Osteoblast (primary cell): Measurements from ENCODE around the gene RALGPS1. TPM values are rescaled to one million over a fixed set of nuclear protein-coding genes. Genes with fewer than 3 reads are reported as not detected.

ENCODE experiments used
- DNase-seq: peaks from one replicate; pipeline ENCODE4 v3.0.0; 2011; ENCODE audit warnings: low spot score, mixed read lengths; ENCODE audit not compliant: insufficient read length; ENCODE audit errors: missing footprints
- H2AFZ ChIP-seq: 2 replicates; pipeline ENCODE4 v1.6.0; 2011; ENCODE audit warnings: mild to moderate bottlenecking, low read length
- H3K27ac ChIP-seq: 2 replicates; pipeline ENCODE4 v1.5.1; 2011; ENCODE audit warnings: mild to moderate bottlenecking, low read depth, low read length, moderate library complexity
- H3K27me3 ChIP-seq: 2 replicates; pipeline ENCODE4 v1.6.0; 2012; ENCODE audit warnings: mild to moderate bottlenecking, control low read depth, inconsistent platforms, low read length, moderate library complexity; ENCODE audit not compliant: insufficient read depth
- H3K36me3 ChIP-seq: 2 replicates; pipeline ENCODE4 v1.5.1; 2011; ENCODE audit warnings: mild to moderate bottlenecking, low read length, control low read depth, moderate library complexity; ENCODE audit not compliant: insufficient read depth
- H3K4me1 ChIP-seq: 2 replicates; pipeline ENCODE4 v1.5.1; 2011; ENCODE audit warnings: mild to moderate bottlenecking, low read length, control low read depth, moderate library complexity; ENCODE audit not compliant: insufficient read depth
- H3K4me2 ChIP-seq: 2 replicates; pipeline ENCODE4 v1.6.0; 2011; ENCODE audit warnings: mild to moderate bottlenecking, low read length; ENCODE audit not compliant: insufficient read depth
- H3K4me3 ChIP-seq: fragments of 200-600 bp; sonication (generic); 3 replicates; pipeline ENCODE4 v1.5.1; 2012; ENCODE audit warnings: mild to moderate bottlenecking, low read length, inconsistent platforms; ENCODE audit not compliant: insufficient read depth
- H3K79me2 ChIP-seq: 2 replicates; pipeline ENCODE4 v1.6.0; 2012; ENCODE audit warnings: mild to moderate bottlenecking, low read length, control low read depth, inconsistent platforms; ENCODE audit not compliant: insufficient read depth
- H3K9me3 ChIP-seq: 2 replicates; pipeline ENCODE4 v1.5.1; 2011; ENCODE audit warnings: low read depth, low read length, control low read depth
- H4K20me1 ChIP-seq: 2 replicates; pipeline ENCODE4 v1.6.0; 2012; ENCODE audit warnings: mild to moderate bottlenecking, low read length, control low read depth; ENCODE audit not compliant: insufficient read depth
- CTCF ChIP-seq: IDR thresholded peaks from 2 replicates; pipeline ENCODE4 v1.5.1; 2011; ENCODE audit warnings: mild to moderate bottlenecking, low read depth, low read length, moderate library complexity; ENCODE audit errors: extremely low read depth
- total RNA-seq: library from RNA; depleted of rRNA; stranded (reverse); fragments of >200 nt; gene quantifications from 2 replicates; pipeline ENCODE4 v1.2.3, GENCODE V29; 2012

RALGPS1 gene
- total RNA-seq, 1 donor = 5.1 TPM

DNA sequence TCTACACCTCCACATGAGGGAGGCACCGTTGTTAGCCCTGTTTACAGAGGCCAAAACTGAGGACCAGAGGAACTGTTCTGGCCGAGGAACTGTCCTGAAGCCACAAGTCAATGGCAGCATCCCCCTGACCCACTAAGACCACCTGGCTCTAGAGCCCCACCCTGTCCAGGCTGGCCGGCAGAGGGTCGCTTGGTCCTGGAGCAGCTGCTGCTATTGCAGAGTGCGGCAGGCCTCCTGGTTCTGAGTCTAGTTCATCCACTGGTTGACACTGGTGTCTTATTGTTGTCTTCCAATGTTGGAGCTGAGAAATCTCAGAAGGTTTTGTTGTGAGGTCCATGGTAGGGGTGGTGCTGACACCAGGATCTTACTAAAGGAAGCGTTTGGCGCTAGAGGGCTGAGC is 234.4 kb downstream of the RALGPS1 start:
- H4K20me1 ChIP-seq = no peaks in the 10 kb centered on the region
- no peak overlapping the region for H3K27ac ChIP-seq
- peaks cover 17% of the 10 kb centered on the region for H3K27me3 ChIP-seq
- no peak for TF ChIP-seq CTCF
- no peaks in the 10 kb centered on the region for H3K36me3 ChIP-seq
- no peak overlapping the region for H3K4me2 ChIP-seq
- no peaks in the 10 kb centered on the region for H3K9me3 ChIP-seq
- H3K79me2 ChIP-seq = no peaks in the 10 kb centered on the region
- H3K4me1 ChIP-seq = peaks cover 2% of the 10 kb centered on the region
- no peak overlapping the region for H2AFZ ChIP-seq
- no peak for DNase-seq
- no peak overlapping the region for H3K4me3 ChIP-seq

GRCh38 chr9:127149463-127150390 is 235.1 kb downstream of the RALGPS1 start:
- H3K27me3 ChIP-seq = peaks cover 17% of the 10 kb centered on the region
- H3K79me2 ChIP-seq = no peaks in the 10 kb centered on the region
- no peak overlapping the region for H3K4me3 ChIP-seq
- DNase-seq = no peak
- no peaks in the 10 kb centered on the region for H4K20me1 ChIP-seq
- no peaks in the 10 kb centered on the region for H3K36me3 ChIP-seq
- no peaks in the 10 kb centered on the region for H3K9me3 ChIP-seq
- no peak for TF ChIP-seq CTCF
- H3K4me2 ChIP-seq = no peak overlapping the region
- peaks cover 7% of the 10 kb centered on the region for H3K4me1 ChIP-seq
- H2AFZ ChIP-seq = no peak overlapping the region
- H3K27ac ChIP-seq = no peak overlapping the region

DNA sequence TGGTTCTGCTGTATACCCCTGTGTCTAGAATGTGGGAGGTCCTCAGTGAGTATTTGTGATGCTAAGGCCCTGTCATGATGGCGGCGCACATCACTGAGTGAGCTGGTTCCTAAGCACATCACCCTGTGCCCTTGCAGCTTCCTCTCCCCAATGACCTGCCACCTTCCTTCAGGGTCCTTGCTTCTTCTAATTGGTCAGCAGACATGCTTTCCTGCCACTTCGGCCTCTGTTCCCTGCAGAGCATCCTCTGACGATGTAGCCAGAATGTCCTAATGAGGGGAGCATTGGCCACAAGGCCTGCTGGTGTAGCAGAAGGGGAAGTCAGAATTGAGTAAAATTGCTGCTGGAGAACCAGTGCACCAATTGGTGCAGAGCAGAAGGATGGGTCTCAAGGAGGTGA is 238.9 kb downstream of the RALGPS1 start:
- TF ChIP-seq CTCF = no peak
- Histone ChIP-seq H2AFZ (no peak overlapping the region), H3K27me3 (peaks cover 6% of the 10 kb centered on the region), H3K36me3 (no peaks in the 10 kb centered on the region), H4K20me1 (no peaks in the 10 kb centered on the region), H3K4me2 (no peak overlapping the region), H3K9me3 (no peaks in the 10 kb centered on the region), H3K27ac (no peak overlapping the region), H3K79me2 (no peaks in the 10 kb centered on the region), H3K4me3 (no peak overlapping the region), H3K4me1 (peaks cover 16% of the 10 kb centered on the region)
- DNase-seq = no peak

GRCh38 chr9:127154003-127154389 is 239.4 kb downstream of the RALGPS1 start:
- Histone ChIP-seq H4K20me1 (no peaks in the 10 kb centered on the region), H3K36me3 (no peaks in the 10 kb centered on the region), H3K4me3 (peak overlapping the region; percentile 57), H3K79me2 (no peaks in the 10 kb centered on the region), H2AFZ (peak overlapping the region; percentile 70), H3K4me2 (peak overlapping the region; percentile 76), H3K27me3 (peaks cover 2% of the 10 kb centered on the region), H3K4me1 (peaks cover 19% of the 10 kb centered on the region), H3K27ac (peak overlapping the region; percentile 68), H3K9me3 (no peaks in the 10 kb centered on the region)
- DNase-seq = no peak
- no peak for TF ChIP-seq CTCF
